ENCODE data around the gene FNBP1.

DNA sequence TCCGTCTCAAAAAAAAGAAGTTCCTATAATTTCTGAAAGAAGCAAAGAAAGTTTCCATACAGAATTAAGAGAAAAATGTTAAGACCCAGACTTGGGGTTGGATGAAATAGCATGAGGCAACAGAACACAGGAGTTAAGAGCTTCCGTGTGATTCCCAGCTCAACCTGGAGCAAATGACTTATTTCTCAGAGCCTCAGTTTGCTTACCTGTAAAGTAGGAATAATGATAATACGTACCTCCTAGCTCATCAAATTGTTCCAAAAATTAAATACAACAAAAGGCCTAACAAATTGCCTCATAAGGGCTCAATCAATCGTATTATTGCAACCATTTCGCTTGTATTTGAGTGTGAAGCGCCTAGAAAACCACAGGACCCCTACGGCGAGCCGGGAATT lies 10.1 kb upstream of the FNBP1 start:
- no peak for TF ChIP-seq CTCF (IDR thresholded peaks at IDR 0.05)
- TF ChIP-seq POLR2A (IDR thresholded peaks at IDR 0.05), result no peak

All from body of pancreas (tissue), 4 donors.